A549 (cell line): ENCODE data around the gene SNAI3. TPM values are rescaled to one million over a fixed set of nuclear protein-coding genes. Genes with fewer than 3 reads are reported as not detected.

Experiments used
- ATAC-seq, 2 experiments: fragments of 200-7000 bp in 1 of 2; fragments of >200 bp in 1 of 2; cut with Nextera tagmentation in 1 of 2; cut with Tn5 transposase in 1 of 2; 3 replicates each; pipeline versions ENCODE4 v1.8.0 to v1.9.1; 2018 to 2020; ENCODE audit warnings: mild to moderate bottlenecking in 1 of 2, moderate library complexity in 1 of 2
- CTCF ChIA-PET: fragments of 300-600 bp; sonication (Branson Sonifier 250); formaldehyde crosslinking; extraction: SDS; loops from one replicate; lab custom pipeline; 2021; ENCODE audit warnings: antibody characterized with exemption, inconsistent platforms; lab: Yijun Ruan, JAX
- POLR2A ChIA-PET: fragments of 350-600 bp; formaldehyde crosslinking; extraction: SDS; loops from one replicate; lab custom pipeline; 2021; ENCODE audit warnings: antibody characterized with exemption, inconsistent platforms; lab: Yijun Ruan, JAX
- DNase-seq, 2 experiments: peaks; one replicate each; pipeline versions ENCODE4 v3.0.0 to v3.0.0-alpha.2; 2011 to 2016; ENCODE audit warnings: low read depth in 1 of 2, low spot score in 1 of 2
- FAIRE-seq: peaks from 2 replicates; lab custom pipeline; 2011; peaks lifted over from hg19 to GRCh38; lab: Jason Lieb, UNC
- H3K27ac ChIP-seq, 2 experiments: fragments of >200 bp; sonication (Bioruptor Twin); formaldehyde crosslinking; 3 replicates each; pipeline ENCODE4 v1.5.1; 2016 to 2017
- H3K4me1 ChIP-seq: fragments of >200 bp; sonication (Bioruptor Twin); formaldehyde crosslinking; 3 replicates; pipeline ENCODE4 v1.6.1; 2016
- H3K4me2 ChIP-seq: fragments of >200 bp; sonication (Bioruptor Twin); formaldehyde crosslinking; 3 replicates; pipeline ENCODE4 v1.6.1; 2016
- H3K4me3 ChIP-seq: fragments of >200 bp; sonication (Bioruptor Twin); formaldehyde crosslinking; 3 replicates; pipeline ENCODE4 v1.5.1; 2016
- H3K9me3 ChIP-seq: fragments of >200 bp; sonication (Bioruptor Twin); formaldehyde crosslinking; 3 replicates; pipeline ENCODE4 v1.6.1; 2016
- ATOH8 ChIP-seq: fragments of 250-450 bp; sonication (Bioruptor Pico); IDR thresholded peaks from 2 replicates; pipeline ENCODE4 v1.5.0; 2020; ENCODE audit warnings: low read depth, mild to moderate bottlenecking, moderate library complexity
- BCL3 ChIP-seq: fragments of >200 bp; sonication (Bioruptor Twin); formaldehyde crosslinking; IDR thresholded peaks from 3 replicates; pipeline ENCODE4 v1.6.1; 2016
- CBX8 ChIP-seq: fragments of 200-600 bp; sonication (generic); IDR thresholded peaks from 2 replicates; pipeline ENCODE4 v1.6.1; 2016
- CEBPB ChIP-seq, 2 experiments: fragments of >200 bp in 1 of 2; sonication (Bioruptor Twin) in 1 of 2; formaldehyde crosslinking in 1 of 2; IDR thresholded peaks; 2 replicates each; pipeline ENCODE4 v1.6.1; 2012 to 2016
- CTCF ChIP-seq: fragments of >200 bp; sonication (Bioruptor Twin); formaldehyde crosslinking; IDR thresholded peaks from 3 replicates; pipeline ENCODE4 v1.5.1; 2016
- E2F6 ChIP-seq: IDR thresholded peaks from 2 replicates; pipeline ENCODE4 v1.6.1; 2012; ENCODE audit warnings: low read depth, borderline replicate concordance
- ELK1 ChIP-seq: fragments of 150-350 bp; IDR thresholded peaks from 2 replicates; pipeline ENCODE4 v1.6.1; 2014; ENCODE audit warnings: low read depth, mild to moderate bottlenecking, low read length
- ESRRA ChIP-seq: fragments of 150-350 bp; IDR thresholded peaks from 2 replicates; pipeline ENCODE4 v1.6.1; 2014; ENCODE audit warnings: mild to moderate bottlenecking, low read length, borderline replicate concordance
- HDAC2 ChIP-seq: fragments of 200-600 bp; sonication (generic); IDR thresholded peaks from 2 replicates; pipeline ENCODE4 v1.6.1; 2016
- HES2 ChIP-seq: fragments of >200 bp; sonication (Bioruptor Twin); formaldehyde crosslinking; IDR thresholded peaks from 2 replicates; pipeline ENCODE4 v1.6.1; 2016
- HOXB13 ChIP-seq: fragments of 250-450 bp; sonication (Bioruptor Pico); IDR thresholded peaks from 2 replicates; pipeline ENCODE4 v1.5.0; 2020; ENCODE audit warnings: low read depth, mild to moderate bottlenecking, moderate library complexity
- MAX ChIP-seq: IDR thresholded peaks from 2 replicates; pipeline ENCODE4 v1.6.1; 2012
- MAZ ChIP-seq: fragments of 150-350 bp; IDR thresholded peaks from 2 replicates; pipeline ENCODE4 v1.6.1; 2014; ENCODE audit warnings: antibody characterized with exemption, low read depth, low read length, borderline replicate concordance
- NPAS2 ChIP-seq: fragments of 250-450 bp; sonication (Bioruptor Pico); IDR thresholded peaks from 2 replicates; pipeline ENCODE4 v1.8.0; 2022; ENCODE audit warnings: mild to moderate bottlenecking, moderate library complexity, borderline replicate concordance
- PBX3 ChIP-seq: IDR thresholded peaks from 2 replicates; pipeline ENCODE4 v1.6.1; 2012
- POLR2A ChIP-seq: IDR thresholded peaks from 2 replicates; pipeline ENCODE4 v1.6.1; 2012; ENCODE audit warnings: mild to moderate bottlenecking, low read length
- RAD21 ChIP-seq, 2 experiments: fragments of >200 bp in 1 of 2; sonication (Bioruptor Twin) in 1 of 2; formaldehyde crosslinking in 1 of 2; IDR thresholded peaks in 1 of 2; conservative IDR thresholded peaks in 1 of 2; 2 replicates in 1 of 2; 3 replicates in 1 of 2; pipeline ENCODE4 v1.6.1; 2012 to 2018; ENCODE audit warnings: inconsistent platforms in 1 of 2
- RARB ChIP-seq: fragments of 250-450 bp; sonication (Bioruptor Pico); IDR thresholded peaks from 2 replicates; pipeline ENCODE4 v1.8.0; 2021; ENCODE audit warnings: mild to moderate bottlenecking, moderate library complexity
- RFX5 ChIP-seq: fragments of 450-650 bp; IDR thresholded peaks from 2 replicates; pipeline ENCODE4 v1.7.1; 2014; ENCODE audit warnings: antibody characterized with exemption, mild to moderate bottlenecking, moderate library complexity
- ZC3H11A ChIP-seq: fragments of 450-650 bp; IDR thresholded peaks from 2 replicates; pipeline ENCODE4 v1.6.1; 2014; ENCODE audit warnings: antibody characterized with exemption, mild to moderate bottlenecking
- ZNF302 ChIP-seq: fragments of 250-450 bp; sonication (Bioruptor Pico); IDR thresholded peaks from 2 replicates; pipeline ENCODE4 v1.9.0; 2021; ENCODE audit warnings: inconsistent platforms, mild to moderate bottlenecking, moderate library complexity
- WGBS: methylation state at CpG from one replicate; pipeline ENCODE4 v1.1.6; 2017; ENCODE audit errors: missing lambda C conversion rate; 5-methylcytosine and 5-hydroxymethylcytosine counted together
- polyA plus RNA-seq, 4 experiments: library from polyadenylated mRNA; depleted of rRNA in 3 of 4; stranded (reverse); fragments of >200 nt; fragmentation: RNase III in 1 of 4; extraction: RNeasy Plus Mini Kit Qiagen cat#74134 plus additional on column Dnase treatment in 1 of 4; gene quantifications; 2 replicates in 3 of 4; 3 replicates in 1 of 4; pipeline ENCODE4 v1.2.3, GENCODE V29; 2011 to 2017

The SNAI3 gene
- polyA plus RNA-seq, 2 of the 4 experiments (the other 2 are of a cell fraction): not detected

- TF ChIP-seq ESRRA (no peak), POLR2A (no peak)
Observed at GRCh38 chr16:88690341-88691128, 4.2 kb upstream of the SNAI3 start (continued).

GRCh38 chr16:88688013-88688778 is 1.9 kb upstream of the SNAI3 start:
- TF ChIP-seq CEBPB (IDR thresholded peaks at IDR 0.05) (no peak), CBX8 (no peak), RAD21 (conservative IDR thresholded peaks at IDR 0.05 in 1 of 2, IDR thresholded peaks at IDR 0.05 in 1 of 2) (no peak), BCL3 (no peak), E2F6 (no peak), POLR2A (no peak), ATOH8 (CRISPR knock-in tag) (no peak), CTCF (no peak), ZNF302 (CRISPR knock-in tag) (no peak), MAZ (no peak), RFX5 (no peak), ELK1 (no peak), ZC3H11A (no peak), MAX (no peak), HES2 (no peak), RARB (no peak), NPAS2 (no peak), PBX3 (no peak), HDAC2 (no peak), HOXB13 (CRISPR knock-in tag) (no peak)
- no peak for ATAC-seq
- POLR2A ChIA-PET: no interaction called here
- Histone ChIP-seq H3K4me2 (no peak overlapping the region), H3K4me3 (no peak overlapping the region), H3K9me3 (no peaks in the 10 kb centered on the region), H3K27ac (no peak overlapping the region), H3K4me1 (peaks cover 16% of the 10 kb centered on the region; the same call in 2 of the 3 replicates)
- DNase-seq: no peak
- CTCF ChIA-PET: interaction anchor here (0.8 to 2.1 kb wide), 7 partner anchors 8 to 49 kb away, joined by 3 to 5 read pairs (median 3); no protein-coding TSS in a partner anchor
- no peak for FAIRE-seq
- 72% methylated on average over 17 of the region's 28 CpGs for WGBS
